HFFc6 (cell line): ENCODE measurements around the gene NUDT3. TPM values are rescaled to one million over a fixed set of nuclear protein-coding genes. Genes with fewer than 3 reads are reported as not detected.

Source experiments
- DNase-seq: peaks from one replicate; pipeline ENCODE4 v3.0.0-alpha.2; 2018
- H3K27ac Mint-ChIP-seq: 2 replicates; pipeline ENCODE4 v1.8.0; 2020; ENCODE audit warnings: mild to moderate bottlenecking, mixed read lengths
- H3K27me3 Mint-ChIP-seq: 2 replicates; pipeline ENCODE4 v1.8.0; 2021; ENCODE audit warnings: mild to moderate bottlenecking, moderate library complexity, mixed read lengths; ENCODE audit not compliant: insufficient read depth
- H3K36me3 Mint-ChIP-seq: 2 replicates; pipeline ENCODE4 v1.8.0; 2021; ENCODE audit warnings: low read depth, mixed read lengths
- H3K4me1 Mint-ChIP-seq: 2 replicates; pipeline ENCODE4 v1.8.0; 2020; ENCODE audit warnings: low read depth, mixed read lengths
- H3K4me3 Mint-ChIP-seq: 2 replicates; pipeline ENCODE4 v1.8.0; 2020; ENCODE audit warnings: mild to moderate bottlenecking, moderate library complexity, mixed read lengths
- H3K9me3 Mint-ChIP-seq: 2 replicates; pipeline ENCODE4 v1.8.0; 2020; ENCODE audit warnings: mild to moderate bottlenecking, mixed read lengths
- total RNA-seq, 6 experiments: library from RNA; stranded (reverse); fragmentation: NEBNext Ultra II Directional; extraction: Animal tissue kit (Norgen Biotek cat#: 25700); gene quantifications; 2 replicates in 1 of 6; 3 replicates in 5 of 6; pipeline ENCODE4 v1.2.3, GENCODE V29; 2021
- TF ChIP-seq, protein P1 (sequence below): fragments of 200-600 bp; sonication (generic); IDR thresholded peaks from 2 replicates; pipeline ENCODE4 v1.5.0; 2021; ENCODE audit warnings: antibody characterized with exemption, mild to moderate bottlenecking

Gene NUDT3
- total RNA-seq, 6 experiments from 2014 or later = 11.3 to 18.9 (median 16.6) TPM

DNA sequence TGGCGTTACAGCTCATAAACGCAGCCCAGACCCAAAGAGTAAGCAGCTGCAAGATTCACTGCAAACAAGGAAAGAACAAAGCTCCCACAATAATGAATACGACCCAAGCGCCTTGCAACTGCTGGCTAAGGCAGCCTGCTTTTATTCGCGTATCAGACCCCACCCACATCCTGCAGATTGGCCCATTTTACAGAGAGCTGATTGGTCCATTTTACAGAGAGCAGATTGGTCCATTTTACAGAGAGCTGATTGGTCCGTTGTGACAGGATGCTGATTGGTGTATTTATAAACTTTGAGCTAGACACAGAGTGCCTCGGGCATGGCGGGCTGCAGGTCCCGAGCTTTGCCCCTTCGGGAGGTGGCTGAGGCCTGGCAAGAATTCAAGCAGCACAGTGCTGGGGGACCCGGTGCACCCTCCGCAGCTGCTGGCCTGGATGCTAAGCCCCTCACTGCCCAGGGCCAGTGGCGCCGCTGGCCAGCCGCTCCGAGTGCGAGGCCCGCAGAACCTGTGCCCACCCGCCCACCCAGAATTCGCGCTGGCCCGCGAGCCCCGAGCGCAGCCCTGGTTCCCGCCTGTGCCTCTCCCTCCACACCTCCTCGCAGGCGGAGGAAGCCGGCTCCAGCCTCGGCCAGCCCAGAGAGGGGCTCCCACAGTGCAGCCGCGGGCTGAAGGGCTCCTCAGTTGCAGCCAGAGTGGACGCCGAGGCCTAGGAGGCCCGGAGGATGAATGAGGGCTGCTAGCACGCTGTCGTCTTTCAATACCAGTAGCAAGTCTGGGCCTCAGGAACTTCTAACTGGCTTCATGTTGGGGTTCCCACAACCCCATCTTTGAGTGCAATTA is 44.6 kb upstream of the NUDT3 start:
- peaks cover 9% of the 10 kb centered on the region for H3K9me3 Mint-ChIP-seq
- no peaks in the 10 kb centered on the region for H3K4me1 Mint-ChIP-seq
- peaks cover 8% of the 10 kb centered on the region for H3K36me3 Mint-ChIP-seq
- no peak overlapping the region for H3K27ac Mint-ChIP-seq
- DNase-seq = no peak
- peaks cover 12% of the 10 kb centered on the region for H3K27me3 Mint-ChIP-seq
- H3K4me3 Mint-ChIP-seq = no peak overlapping the region
- TF ChIP-seq, protein P1, sequence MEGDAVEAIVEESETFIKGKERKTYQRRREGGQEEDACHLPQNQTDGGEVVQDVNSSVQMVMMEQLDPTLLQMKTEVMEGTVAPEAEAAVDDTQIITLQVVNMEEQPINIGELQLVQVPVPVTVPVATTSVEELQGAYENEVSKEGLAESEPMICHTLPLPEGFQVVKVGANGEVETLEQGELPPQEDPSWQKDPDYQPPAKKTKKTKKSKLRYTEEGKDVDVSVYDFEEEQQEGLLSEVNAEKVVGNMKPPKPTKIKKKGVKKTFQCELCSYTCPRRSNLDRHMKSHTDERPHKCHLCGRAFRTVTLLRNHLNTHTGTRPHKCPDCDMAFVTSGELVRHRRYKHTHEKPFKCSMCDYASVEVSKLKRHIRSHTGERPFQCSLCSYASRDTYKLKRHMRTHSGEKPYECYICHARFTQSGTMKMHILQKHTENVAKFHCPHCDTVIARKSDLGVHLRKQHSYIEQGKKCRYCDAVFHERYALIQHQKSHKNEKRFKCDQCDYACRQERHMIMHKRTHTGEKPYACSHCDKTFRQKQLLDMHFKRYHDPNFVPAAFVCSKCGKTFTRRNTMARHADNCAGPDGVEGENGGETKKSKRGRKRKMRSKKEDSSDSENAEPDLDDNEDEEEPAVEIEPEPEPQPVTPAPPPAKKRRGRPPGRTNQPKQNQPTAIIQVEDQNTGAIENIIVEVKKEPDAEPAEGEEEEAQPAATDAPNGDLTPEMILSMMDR = no peak

DNA sequence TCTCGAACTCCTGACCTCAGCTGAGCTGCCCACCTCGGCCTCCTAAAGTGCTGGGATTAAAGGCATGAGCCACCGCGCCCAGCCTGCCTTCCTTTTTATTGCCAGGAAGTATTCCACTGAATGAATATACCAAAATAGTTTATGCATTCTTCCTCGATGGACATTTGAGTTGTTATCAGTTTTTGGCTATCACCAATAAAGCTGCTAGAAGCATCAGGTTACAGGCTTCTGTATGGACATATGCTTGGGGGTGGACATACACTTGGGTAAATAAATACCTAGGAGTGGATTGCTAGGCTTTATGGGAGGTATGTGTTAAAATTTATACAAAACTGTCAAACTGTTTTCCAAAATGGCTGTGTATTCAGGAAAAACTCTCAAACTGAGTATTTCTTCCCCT is 43.4 kb upstream of the NUDT3 start:
- DNase-seq = no peak

DNA sequence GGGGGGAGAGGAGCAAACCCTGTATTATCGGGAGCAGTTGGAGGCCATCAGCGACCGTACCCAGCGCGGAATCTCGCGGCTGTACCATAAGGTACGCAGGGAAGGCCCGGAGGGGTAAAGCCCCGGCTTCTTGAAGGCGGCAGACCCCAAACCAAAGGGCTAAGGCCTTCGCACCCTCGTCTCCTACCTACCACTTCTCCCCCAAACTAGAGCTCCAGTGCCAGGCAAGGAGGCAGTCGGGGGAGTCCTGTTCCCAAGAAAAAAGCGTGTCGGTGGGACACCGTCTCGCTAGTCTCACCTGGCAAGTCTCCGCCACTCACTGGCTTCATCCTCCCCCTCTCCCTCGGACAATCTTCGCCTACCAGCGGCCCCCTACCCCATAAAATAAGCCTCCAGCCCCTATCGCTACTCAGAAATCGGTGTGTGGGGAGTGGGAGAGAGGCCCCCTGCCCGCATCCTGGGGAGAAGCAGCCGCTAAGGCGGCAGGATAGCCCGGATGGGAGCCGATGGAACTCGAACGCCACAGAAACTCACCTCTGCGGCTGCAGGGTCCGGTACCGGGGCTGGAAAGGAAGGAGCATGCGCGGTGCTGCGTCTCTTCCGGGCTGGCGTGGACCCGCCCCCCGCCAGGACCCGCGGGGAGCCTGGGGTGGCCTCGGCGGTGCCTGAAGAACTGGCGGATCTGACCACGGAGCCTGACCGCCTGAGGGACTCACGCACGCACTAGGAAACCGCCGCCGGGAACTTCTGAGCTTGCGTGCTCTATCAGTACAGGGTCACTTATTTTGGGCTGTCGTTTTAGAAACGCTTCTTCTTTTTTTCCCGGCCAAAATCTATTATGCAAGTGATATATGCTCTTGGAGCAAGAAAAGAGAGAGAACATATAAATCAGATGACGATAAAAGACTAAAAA is 33.3 kb upstream of the NUDT3 start, which contains the start of gene RPS10:
Gene RPS10 (minus strand): TSS at position 572 of the 913 bp plus-strand sequence. CDS start 848 bp downstream, outside the sequence.
- Mint-ChIP-seq H3K4me1 (peaks cover 29% of the 10 kb centered on the region), H3K36me3 (peaks cover 36% of the 10 kb centered on the region)

More for the DNA sequence above, 43.4 kb upstream of the NUDT3 start:
- H3K4me1 Mint-ChIP-seq = no peaks in the 10 kb centered on the region
- H3K4me3 Mint-ChIP-seq = no peak overlapping the region
- peaks cover 9% of the 10 kb centered on the region for H3K9me3 Mint-ChIP-seq
- H3K27ac Mint-ChIP-seq = no peak overlapping the region
- peaks cover 16% of the 10 kb centered on the region for H3K27me3 Mint-ChIP-seq
- TF ChIP-seq, protein P1 = no peak
- peaks cover 8% of the 10 kb centered on the region for H3K36me3 Mint-ChIP-seq

DNA sequence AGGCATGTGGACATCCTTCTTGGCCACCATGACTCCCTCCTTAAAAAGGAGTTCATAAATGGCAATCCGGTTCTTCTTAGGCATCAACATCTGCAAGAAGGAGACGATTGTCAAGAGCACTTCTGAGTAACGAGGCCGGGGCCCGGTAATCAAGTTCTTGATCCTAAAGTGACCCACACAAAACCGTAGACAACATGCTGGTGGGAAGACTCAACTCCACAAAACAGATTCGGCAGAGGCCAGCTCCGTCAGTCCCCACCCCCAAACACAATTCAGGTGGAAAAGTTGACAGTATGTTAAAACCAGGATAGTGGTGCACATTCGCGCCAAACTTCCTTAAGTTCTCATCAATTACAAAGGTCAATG is 32.6 kb upstream of the NUDT3 start:
- no peak for DNase-seq
- Mint-ChIP-seq H3K27me3 (peaks cover 15% of the 10 kb centered on the region), H3K36me3 (peaks cover 36% of the 10 kb centered on the region), H3K9me3 (no peaks in the 10 kb centered on the region), H3K27ac (peak overlapping the region; percentile 99), H3K4me1 (peaks cover 29% of the 10 kb centered on the region), H3K4me3 (peak overlapping the region; percentile 99)
- TF ChIP-seq, protein P1 = no peak

More for the DNA sequence above, 33.3 kb upstream of the NUDT3 start, which contains the start of gene RPS10:
- Mint-ChIP-seq H3K4me3 (peak within 1 kb of the TSS; percentile 99), H3K27ac (peak within 1 kb of the TSS; percentile 99), H3K27me3 (peaks cover 15% of the 10 kb centered on the region), H3K9me3 (peaks cover 2% of the 10 kb centered on the region; the same call in 1 of the 2 replicates)
- TF ChIP-seq, protein P1 = no peak
- DNase-seq = peak; percentile 87
